ENCODE data around the gene AIG1. TPM values are rescaled to one million over a fixed set of nuclear protein-coding genes. Genes with fewer than 3 reads are reported as not detected.

Gene AIG1
- total RNA-seq, 2 experiments from 2014 or later, result 0.40 to 0.85 TPM

DNA sequence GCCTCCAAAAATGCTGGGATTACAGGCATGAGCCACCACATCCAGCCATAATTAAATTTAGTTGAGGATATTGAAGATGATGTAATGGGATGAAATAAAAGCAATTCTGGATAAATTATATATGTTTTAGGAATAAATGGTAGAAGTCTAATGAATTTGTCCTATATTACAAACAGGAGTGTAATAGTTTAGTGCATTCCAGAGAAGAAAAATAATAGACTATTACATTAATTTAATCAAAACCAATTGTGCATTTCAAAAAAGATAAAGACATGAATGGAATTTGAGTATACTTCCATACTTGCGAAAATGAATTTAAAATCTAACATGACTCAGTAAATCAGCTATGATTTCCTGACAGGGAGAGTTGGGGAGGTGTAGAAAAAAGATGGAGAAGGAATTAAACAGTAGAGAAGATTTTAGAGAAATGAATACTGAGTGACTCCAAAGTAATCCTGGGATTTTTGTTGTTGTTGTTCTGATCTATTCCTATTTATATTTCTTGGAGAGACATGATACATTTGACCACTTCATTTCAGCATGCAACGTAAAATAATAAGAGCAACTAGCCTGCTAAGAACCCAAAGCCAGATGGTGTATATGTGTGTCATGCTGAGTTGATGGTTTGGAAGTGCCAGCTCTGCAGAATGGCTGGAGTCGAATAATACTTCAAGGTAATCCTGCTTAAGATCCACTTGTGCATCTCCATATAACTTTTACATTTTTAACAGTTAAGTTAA, 67.4 kb downstream of the AIG1 start:
- Histone ChIP-seq H3K9me2 (ENCODE audit: insufficient read depth, low read length) (no peaks in the 10 kb centered on the region), H3K79me2 (ENCODE audit: insufficient read depth, low read depth, low read length) (no peaks in the 10 kb centered on the region), H3K27ac (ENCODE audit: low read depth, low read length, poor library complexity, severe bottlenecking) (no peak overlapping the region), H3K36me3 (ENCODE audit: insufficient read depth, low read length) (no peaks in the 10 kb centered on the region), H3K4me1 (ENCODE audit: insufficient read depth, low read length, poor library complexity, severe bottlenecking) (no peaks in the 10 kb centered on the region), H2AFZ (ENCODE audit: low read length) (no peak overlapping the region), H3K9me3 (ENCODE audit: low read length) (no peaks in the 10 kb centered on the region), H4K20me1 (ENCODE audit: insufficient read depth, low read length) (no peaks in the 10 kb centered on the region), H3K4me2 (ENCODE audit: low read length) (no peak overlapping the region), H3K4me3 (ENCODE audit: low read depth, low read length, poor library complexity, severe bottlenecking) (no peak overlapping the region)
- TF ChIP-seq EZH2phosphoT487 (IDR thresholded peaks at IDR 0.05; ENCODE audit: borderline replicate concordance, low read depth, low read length) (no peak), CTCF (conservative IDR thresholded peaks at IDR 0.05; ENCODE audit: low read length) (no peak)
- ChIA-PET CTCF (ENCODE audit: unreplicated experiment) (no interaction called here), POLR2A (interaction anchor here (0.6 kb wide), 1 partner anchor 11 kb away, joined by 3 read pairs; no protein-coding TSS in a partner anchor)
- no peak for DNase-seq (ENCODE audit: low spot score)
- intact Hi-C loops (cut with micrococcal nuclease; ENCODE audit: unreplicated experiment), result no loop called here
- no TSS peak for BruUV-seq (replicated peaks)

DNA sequence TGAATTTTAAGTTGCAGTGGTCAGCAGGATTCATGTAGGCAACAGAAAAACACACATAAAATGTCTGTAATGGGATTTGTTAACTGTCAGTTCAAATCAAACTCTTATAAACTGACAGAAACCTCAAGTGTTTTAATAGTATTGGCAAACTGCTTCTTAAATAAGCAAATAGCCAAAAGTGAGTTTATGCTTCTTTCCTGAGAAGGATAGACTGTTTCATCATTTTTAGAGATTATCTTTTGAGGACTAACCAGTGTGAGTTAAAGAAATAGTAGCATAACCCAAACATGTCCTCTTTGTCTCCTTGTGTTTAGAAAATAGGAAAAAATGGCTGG, 68.0 kb downstream of the AIG1 start:
- BruUV-seq (replicated peaks), result no TSS peak
- no peaks in the 10 kb centered on the region for H3K79me2 ChIP-seq (ENCODE audit: insufficient read depth, low read depth, low read length)
- no peak for DNase-seq (ENCODE audit: low spot score)
- H4K20me1 ChIP-seq (ENCODE audit: insufficient read depth, low read length), result no peaks in the 10 kb centered on the region
- H3K27ac ChIP-seq (ENCODE audit: low read depth, low read length, poor library complexity, severe bottlenecking), result no peak overlapping the region
- H3K4me1 ChIP-seq (ENCODE audit: insufficient read depth, low read length, poor library complexity, severe bottlenecking), result no peaks in the 10 kb centered on the region
- no peaks in the 10 kb centered on the region for H3K9me2 ChIP-seq (ENCODE audit: insufficient read depth, low read length)
- H3K4me2 ChIP-seq (ENCODE audit: low read length), result no peak overlapping the region
- H3K36me3 ChIP-seq (ENCODE audit: insufficient read depth, low read length), result no peaks in the 10 kb centered on the region
- no peak overlapping the region for H3K4me3 ChIP-seq (ENCODE audit: low read depth, low read length, poor library complexity, severe bottlenecking)
- POLR2A ChIA-PET, result no interaction called here
- H2AFZ ChIP-seq (ENCODE audit: low read length), result no peak overlapping the region
- intact Hi-C loops (cut with micrococcal nuclease; ENCODE audit: unreplicated experiment), result no loop called here
- TF ChIP-seq CTCF (conservative IDR thresholded peaks at IDR 0.05; ENCODE audit: low read length) (no peak), EZH2phosphoT487 (IDR thresholded peaks at IDR 0.05; ENCODE audit: borderline replicate concordance, low read depth, low read length) (no peak)
- H3K9me3 ChIP-seq (ENCODE audit: low read length), result no peaks in the 10 kb centered on the region
- CTCF ChIA-PET (ENCODE audit: unreplicated experiment), result no interaction called here

DNA sequence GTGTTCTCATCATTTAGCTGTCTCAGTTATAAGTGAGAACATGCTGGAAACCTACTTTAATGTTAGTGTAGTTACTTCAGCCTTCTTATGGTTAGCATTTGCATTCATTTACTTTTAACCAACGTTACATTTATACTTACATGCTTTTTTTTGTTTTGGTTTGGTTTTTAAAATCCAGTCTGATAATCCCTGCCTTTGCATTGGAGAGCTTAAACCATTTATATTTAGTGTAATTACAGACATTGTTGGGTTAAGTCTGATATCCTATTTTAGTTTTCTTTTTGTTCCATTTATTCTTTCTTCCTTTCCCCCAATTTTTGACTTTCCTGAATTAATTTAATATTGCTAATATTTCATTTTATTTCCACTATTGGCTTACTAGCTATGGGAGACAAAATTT, 70.2 kb downstream of the AIG1 start:
- H3K4me2 ChIP-seq (ENCODE audit: low read length), result no peak overlapping the region
- ChIA-PET POLR2A (interaction anchor here (1.2 kb wide), 1 partner anchor 17 kb away, joined by 4 read pairs; no protein-coding TSS in a partner anchor), CTCF (ENCODE audit: unreplicated experiment) (no interaction called here)
- no peaks in the 10 kb centered on the region for H3K9me3 ChIP-seq (ENCODE audit: low read length)
- H3K27ac ChIP-seq (ENCODE audit: low read depth, low read length, poor library complexity, severe bottlenecking), result no peak overlapping the region
- no TSS peak for BruUV-seq (replicated peaks)
- H4K20me1 ChIP-seq (ENCODE audit: insufficient read depth, low read length), result no peaks in the 10 kb centered on the region
- H3K9me2 ChIP-seq (ENCODE audit: insufficient read depth, low read length), result no peaks in the 10 kb centered on the region
- no peaks in the 10 kb centered on the region for H3K4me1 ChIP-seq (ENCODE audit: insufficient read depth, low read length, poor library complexity, severe bottlenecking)
- intact Hi-C loops (cut with micrococcal nuclease; ENCODE audit: unreplicated experiment), result no loop called here
- no peaks in the 10 kb centered on the region for H3K36me3 ChIP-seq (ENCODE audit: insufficient read depth, low read length)
- DNase-seq (ENCODE audit: low spot score), result no peak
- no peaks in the 10 kb centered on the region for H3K79me2 ChIP-seq (ENCODE audit: insufficient read depth, low read depth, low read length)
- no peak for TF ChIP-seq EZH2phosphoT487 (IDR thresholded peaks at IDR 0.05; ENCODE audit: borderline replicate concordance, low read depth, low read length)
- no peak for TF ChIP-seq CTCF (conservative IDR thresholded peaks at IDR 0.05; ENCODE audit: low read length)
- no peak overlapping the region for H3K4me3 ChIP-seq (ENCODE audit: low read depth, low read length, poor library complexity, severe bottlenecking)
- no peak overlapping the region for H2AFZ ChIP-seq (ENCODE audit: low read length)
